B cell (primary cell): Measurements from ENCODE around the gene BTBD1. TPM values are rescaled to one million over a fixed set of nuclear protein-coding genes. Genes with fewer than 3 reads are reported as not detected.

Experiments
- ATAC-seq: fragments of 200-7000 bp; cut with Tn5 transposase; one replicate; pipeline ENCODE4 v1.10.0; 2021; ENCODE audit warnings: low read depth, mild to moderate bottlenecking, moderate number of reproducible peaks, moderate library complexity
- CTCF ChIA-PET: fragments of 350-600 bp; sonication (Branson Sonifier 250); formaldehyde crosslinking; loops from one replicate; lab custom pipeline; 2021; ENCODE audit warnings: antibody characterized with exemption, inconsistent platforms; lab: Charles Lee
- POLR2A ChIA-PET: fragments of 350-600 bp; sonication (Branson Sonifier 250); formaldehyde crosslinking; loops from one replicate; lab custom pipeline; 2021; ENCODE audit warnings: antibody characterized with exemption; lab: Charles Lee
- DNase-seq: peaks from one replicate; pipeline ENCODE4 v3.0.0; 2013
- H2AFZ ChIP-seq: 2 replicates; pipeline ENCODE4 v1.6.1; 2012; ENCODE audit warnings: mild to moderate bottlenecking, low read depth, low read length; ENCODE audit not compliant: insufficient read depth, poor library complexity, severe bottlenecking
- H3K27ac ChIP-seq, 2 donors: 1 replicate in 1 of 2; 2 replicates in 1 of 2; pipeline ENCODE4 v1.5.1; 2012 to 2013; ENCODE audit warnings: low read length in 2 of 2, mild to moderate bottlenecking in 2 of 2, moderate library complexity in 1 of 2
- H3K27me3 ChIP-seq, 4 experiments: fragments of 200-600 bp in 1 of 4; sonication (generic) in 1 of 4; replicated peaks in 1 of 4; 1 replicate in 2 of 4; 2 replicates in 2 of 4; pipeline versions ENCODE4 v1.6.1 to v1.7.0; 2013 to 2016; ENCODE audit warnings: low read length in 3 of 4, mild to moderate bottlenecking in 2 of 4, mixed read lengths in 1 of 4, moderate library complexity in 1 of 4; ENCODE audit not compliant: insufficient read depth in 4 of 4, control insufficient read depth in 3 of 4; ENCODE audit errors: control extremely low read depth in 1 of 4
- H3K36me3 ChIP-seq, 2 experiments: replicated peaks in 1 of 2; 1 replicate in 1 of 2; 2 replicates in 1 of 2; pipeline versions ENCODE4 v1.6.1 to v1.7.1; 2013; ENCODE audit warnings: low read length in 1 of 2; ENCODE audit not compliant: insufficient read depth in 2 of 2, control insufficient read depth in 1 of 2; ENCODE audit errors: control extremely low read depth in 1 of 2, extremely low read depth in 1 of 2
- H3K4me1 ChIP-seq, 2 donors: fragments of 200-600 bp in 1 of 2; sonication (generic) in 1 of 2; 1 replicate in 1 of 2; 2 replicates in 1 of 2; pipeline versions ENCODE4 v1.5.1 to v1.6.1; 2013 to 2017; ENCODE audit warnings: low read length in 2 of 2; ENCODE audit not compliant: control insufficient read depth in 2 of 2, insufficient read depth in 2 of 2
- H3K4me2 ChIP-seq: replicated peaks from 2 replicates; pipeline ENCODE3; 2012; ENCODE audit warnings: mild to moderate bottlenecking, low read depth, low read length; ENCODE audit not compliant: poor library complexity, severe bottlenecking
- H3K4me3 ChIP-seq, 5 experiments: fragments of 200-600 bp in 1 of 5; sonication (generic) in 1 of 5; 1 replicate in 3 of 5; 2 replicates in 2 of 5; pipeline versions ENCODE4 v1.5.1 to v1.7.0; 2011 to 2016; ENCODE audit warnings: low read length in 4 of 5, mild to moderate bottlenecking in 4 of 5, low read depth in 2 of 5, control low read depth in 1 of 5, moderate library complexity in 1 of 5; ENCODE audit not compliant: insufficient read depth in 1 of 5; ENCODE audit errors: control extremely low read depth in 1 of 5, extremely low read depth in 1 of 5
- H3K79me2 ChIP-seq: fragments of 200-600 bp; sonication (generic); one replicate; pipeline ENCODE4 v1.6.0; 2016; ENCODE audit warnings: low read length; ENCODE audit not compliant: control insufficient read depth, insufficient read depth
- H3K9ac ChIP-seq: fragments of 200-600 bp; sonication (generic); 2 replicates; pipeline ENCODE4 v1.6.1; 2017; ENCODE audit warnings: mild to moderate bottlenecking, low read length, moderate library complexity
- H3K9me3 ChIP-seq, 3 donors: one replicate each; pipeline versions ENCODE4 v1.6.1 to v1.7.1; 2013; ENCODE audit warnings: low read length in 2 of 3; ENCODE audit not compliant: control insufficient read depth in 2 of 3, insufficient read depth in 1 of 3; ENCODE audit errors: control extremely low read depth in 1 of 3
- H4K20me1 ChIP-seq: 2 replicates; pipeline ENCODE4 v1.6.0; 2012; ENCODE audit warnings: mild to moderate bottlenecking, low read length; ENCODE audit not compliant: insufficient read depth, control insufficient read depth, poor library complexity, severe bottlenecking
- H3K27ac Mint-ChIP-seq: one replicate; pipeline ENCODE4 v1.8.0; 2021; ENCODE audit warnings: mixed read lengths
- H3K27me3 Mint-ChIP-seq: one replicate; pipeline ENCODE4 v1.8.0; 2021; ENCODE audit warnings: mixed read lengths
- H3K4me1 Mint-ChIP-seq: one replicate; pipeline ENCODE4 v1.8.0; 2021; ENCODE audit warnings: mixed read lengths
- H3K4me3 Mint-ChIP-seq: one replicate; pipeline ENCODE4 v1.8.0; 2021; ENCODE audit warnings: mixed read lengths
- H3K9me3 Mint-ChIP-seq: one replicate; pipeline ENCODE4 v1.8.0; 2022; ENCODE audit warnings: mixed read lengths; ENCODE audit not compliant: insufficient read depth
- EZH2 ChIP-seq: IDR thresholded peaks from 2 replicates; pipeline ENCODE4 v1.6.1; 2012; ENCODE audit warnings: borderline replicate concordance, low read depth, mild to moderate bottlenecking, moderate library complexity, low read length; ENCODE audit not compliant: insufficient read depth, poor library complexity, severe bottlenecking
- WGBS: methylation state at CpG from one replicate; pipeline ENCODE4 v1.1.5; 2013; ENCODE audit warnings: missing lambda C conversion rate; ENCODE audit not compliant: insufficient coverage; 5-methylcytosine and 5-hydroxymethylcytosine counted together
- intact Hi-C: fragments of 100-400 bp; cut with micrococcal nuclease; formaldehyde crosslinking; loops from one replicate; pipeline ENCODE4 v1.10.0; 2022
- polyA minus RNA-seq: library from RNA; depleted of rRNA, polyadenylated mRNA; stranded (reverse); fragments of >200 nt; gene quantifications from 2 replicates; pipeline ENCODE4 v1.2.3, GENCODE V29; 2012
- polyA plus RNA-seq: library from polyadenylated mRNA; depleted of rRNA; stranded (reverse); fragments of >200 nt; gene quantifications from 2 replicates; pipeline ENCODE4 v1.2.3, GENCODE V29; 2012
- total RNA-seq, 2 donors: library from RNA; stranded (reverse); fragments of 120-200 nt in 1 of 2; gene quantifications; 1 replicate in 1 of 2; 2 replicates in 1 of 2; pipeline versions ENCODE4 v1.2.3 to v1.2.4, GENCODE V29; 2013 to 2022
- TF ChIP-seq, protein P1 (sequence below): fragments of 200-600 bp; IDR thresholded peaks from one replicate; pipeline ENCODE4 v1.8.0; 2022; ENCODE audit warnings: antibody characterized with exemption, mild to moderate bottlenecking

Gene BTBD1
- total RNA-seq (47.5 and 54.6 TPM in 2 replicates), polyA plus RNA-seq (20.7 and 27.2 TPM in 2 replicates), polyA minus RNA-seq (48.9 and 49.4 TPM in 2 replicates)
- 58.3 TPM for total RNA-seq (2013)

GRCh38 chr15:83066734-83067637 lies at the start of gene BTBD1:
Gene BTBD1 (minus strand): TSS chr15:83067252. CDS start chr15:83067151, 101 bp downstream.
- under 1% methylated on average over 87 of the region's 90 CpGs for WGBS
- intact Hi-C loops: loop anchor here (1.0 to 2.0 kb wide), 4 partner anchors 56 to 527 kb away; partner anchors contain the start of genes C15orf40, RPS17 and WHAMM
- Mint-ChIP-seq H3K27ac (peak within 1 kb of the TSS; percentile 80), H3K4me1 (peaks cover 10% of the 10 kb centered on the region), H3K4me3 (peak within 1 kb of the TSS; percentile 79), H3K9me3 (no peaks in the 10 kb centered on the region), H3K27me3 (no peaks in the 10 kb centered on the region)
- Histone ChIP-seq H3K79me2 (peaks cover 50% of the 10 kb centered on the region), H3K4me3 (peak within 1 kb of the TSS; percentile 54 to 87 (median 83)), H3K9me3 (peaks cover 0 to 5% (median 3%) of the 10 kb centered on the region in 3 donors), H3K36me3 (peaks cover 2 to 5% of the 10 kb centered on the region in 2 experiments), H3K4me2 (peak within 1 kb of the TSS; percentile 90), H3K9ac (peak within 1 kb of the TSS; percentile 85), H3K4me1 (peaks cover 39 to 41% of the 10 kb centered on the region in 2 donors), H4K20me1 (peaks cover 34% of the 10 kb centered on the region), H3K27me3 (no peaks in the 10 kb centered on the region), H2AFZ (peak within 1 kb of the TSS; percentile 90), H3K27ac (peak within 1 kb of the TSS; percentile 31 to 84)
- ATAC-seq (peak; percentile 93), DNase-seq (peak; percentile 89)
- ChIA-PET CTCF (interaction anchor here (1.0 kb wide), 3 partner anchors 56 to 536 kb away, joined by 3 to 4 read pairs (median 3); partner anchors contain the start of genes C15orf40 and RPS17), POLR2A (interaction anchor here (0.5 to 1.8 kb wide), 5 partner anchors 42 to 535 kb away, joined by 3 to 13 read pairs (median 4); partner anchors contain the start of genes C15orf40 and RPS17)
- no peak for TF ChIP-seq EZH2
- TF ChIP-seq, protein P1, sequence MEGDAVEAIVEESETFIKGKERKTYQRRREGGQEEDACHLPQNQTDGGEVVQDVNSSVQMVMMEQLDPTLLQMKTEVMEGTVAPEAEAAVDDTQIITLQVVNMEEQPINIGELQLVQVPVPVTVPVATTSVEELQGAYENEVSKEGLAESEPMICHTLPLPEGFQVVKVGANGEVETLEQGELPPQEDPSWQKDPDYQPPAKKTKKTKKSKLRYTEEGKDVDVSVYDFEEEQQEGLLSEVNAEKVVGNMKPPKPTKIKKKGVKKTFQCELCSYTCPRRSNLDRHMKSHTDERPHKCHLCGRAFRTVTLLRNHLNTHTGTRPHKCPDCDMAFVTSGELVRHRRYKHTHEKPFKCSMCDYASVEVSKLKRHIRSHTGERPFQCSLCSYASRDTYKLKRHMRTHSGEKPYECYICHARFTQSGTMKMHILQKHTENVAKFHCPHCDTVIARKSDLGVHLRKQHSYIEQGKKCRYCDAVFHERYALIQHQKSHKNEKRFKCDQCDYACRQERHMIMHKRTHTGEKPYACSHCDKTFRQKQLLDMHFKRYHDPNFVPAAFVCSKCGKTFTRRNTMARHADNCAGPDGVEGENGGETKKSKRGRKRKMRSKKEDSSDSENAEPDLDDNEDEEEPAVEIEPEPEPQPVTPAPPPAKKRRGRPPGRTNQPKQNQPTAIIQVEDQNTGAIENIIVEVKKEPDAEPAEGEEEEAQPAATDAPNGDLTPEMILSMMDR: no peak
